T-cell (primary cell): ENCODE data around the gene LY6G6F. TPM values are rescaled to one million over a fixed set of nuclear protein-coding genes. Genes with fewer than 3 reads are reported as not detected.
"Not testable (repeated sequence)": the region's sequence is repeated elsewhere in the genome, so short reads cannot be mapped to it uniquely, and the experiment has no call there.

Experiments used
- ATAC-seq, 4 experiments: fragments of 200-7000 bp in 3 of 4; fragments of 150-1000 bp in 1 of 4; cut with Tn5 transposase; replicated peaks in 1 of 4; 1 replicate in 3 of 4; 2 replicates in 1 of 4; pipeline ENCODE4 v1.10.0; 2021; ENCODE audit warnings: moderate library complexity in 3 of 4, mild to moderate bottlenecking in 2 of 4, moderate number of reproducible peaks in 1 of 4
- CTCF ChIA-PET, 2 donors: fragments of 300-600 bp; sonication (Branson Sonifier 250); formaldehyde crosslinking; loops; one replicate each; lab custom pipeline; 2022; ENCODE audit warnings: antibody characterized with exemption in 2 of 2; lab: Charles Lee
- POLR2A ChIA-PET, 2 donors: fragments of 300-600 bp; sonication (Branson Sonifier 250); formaldehyde crosslinking; loops; one replicate each; lab custom pipeline; 2022; ENCODE audit warnings: antibody characterized with exemption in 2 of 2; lab: Charles Lee
- DNase-seq, 35 experiments: peaks; one replicate each; pipeline versions ENCODE4 v3.0.0 to v3.0.0-alpha.2; 2013 to 2023
- H3K27ac ChIP-seq: one replicate; pipeline ENCODE4 v1.5.1; 2013; ENCODE audit warnings: low read length
- H3K27me3 ChIP-seq, 2 experiments: replicated peaks in 1 of 2; 1 replicate in 1 of 2; 2 replicates in 1 of 2; pipeline versions ENCODE4 v1.6.1 to v1.7.0; 2013; ENCODE audit warnings: low read length in 1 of 2, mixed read lengths in 1 of 2; ENCODE audit not compliant: control insufficient read depth in 2 of 2, insufficient read depth in 2 of 2; ENCODE audit errors: extremely low read depth in 1 of 2
- H3K36me3 ChIP-seq, 2 donors: 1 replicate in 1 of 2; 2 replicates in 1 of 2; pipeline versions ENCODE4 v1.6.1 to v1.7.0; 2013; ENCODE audit warnings: low read length in 1 of 2; ENCODE audit not compliant: control insufficient read depth in 2 of 2, insufficient read depth in 1 of 2; ENCODE audit errors: extremely low read depth in 1 of 2
- H3K4me1 ChIP-seq, 2 experiments: 1 replicate in 1 of 2; 2 replicates in 1 of 2; pipeline versions ENCODE4 v1.6.1 to v1.7.0; 2013; ENCODE audit warnings: low read length in 2 of 2, mixed read lengths in 1 of 2; ENCODE audit not compliant: insufficient read depth in 2 of 2, control insufficient read depth in 1 of 2; ENCODE audit errors: extremely low read depth in 1 of 2
- H3K4me3 ChIP-seq, 2 donors: 1 replicate in 1 of 2; 2 replicates in 1 of 2; pipeline versions ENCODE4 v1.5.1 to v1.7.0; 2013; ENCODE audit warnings: mild to moderate bottlenecking in 2 of 2, low read length in 1 of 2, moderate library complexity in 1 of 2; ENCODE audit not compliant: control insufficient read depth in 1 of 2; ENCODE audit errors: extremely low read depth in 1 of 2
- H3K9me3 ChIP-seq: 2 replicates; pipeline ENCODE4 v1.7.0; 2013
- H3K27ac Mint-ChIP-seq, 2 donors: one replicate each; pipeline ENCODE4 v1.8.0; 2020 to 2021; ENCODE audit warnings: mild to moderate bottlenecking in 2 of 2, mixed read lengths in 2 of 2
- H3K27me3 Mint-ChIP-seq, 2 donors: one replicate each; pipeline ENCODE4 v1.8.0; 2021 to 2022; ENCODE audit warnings: mixed read lengths in 2 of 2
- H3K36me3 Mint-ChIP-seq: one replicate; pipeline ENCODE4 v1.8.0; 2021; ENCODE audit warnings: mixed read lengths
- H3K4me1 Mint-ChIP-seq, 3 donors: one replicate each; pipeline ENCODE4 v1.8.0; 2020 to 2022; ENCODE audit warnings: mixed read lengths in 3 of 3, mild to moderate bottlenecking in 1 of 3
- H3K4me3 Mint-ChIP-seq, 3 donors: one replicate each; pipeline ENCODE4 v1.8.0; 2020 to 2022; ENCODE audit warnings: mild to moderate bottlenecking in 3 of 3, mixed read lengths in 3 of 3, moderate library complexity in 3 of 3
- H3K9me3 Mint-ChIP-seq, 3 donors: one replicate each; pipeline ENCODE4 v1.8.0; 2020 to 2022; ENCODE audit warnings: mixed read lengths in 3 of 3
- WGBS: methylation state at CpG from one replicate; pipeline ENCODE4 v1.1.5; 2013; ENCODE audit warnings: missing lambda C conversion rate; ENCODE audit not compliant: insufficient coverage; 5-methylcytosine and 5-hydroxymethylcytosine counted together
- total RNA-seq, 35 experiments: library from RNA in 6 of 35; stranded (reverse) in 6 of 35; fragments of 120-200 nt in 1 of 35; gene quantifications; one replicate each; pipeline versions ENCODE4 v1.2.1 to v1.2.4 and lab custom pipeline; 2013 to 2026

The LY6G6F gene
- total RNA-seq, 5 donors from 2014 or later (not counting 1 experiment from before 2014, with no cell fraction given), result not detected

- Histone ChIP-seq H3K4me1 (peaks cover 2 to 21% of the 10 kb centered on the region in 2 experiments), H3K36me3 (no peaks in the 10 kb centered on the region), H3K9me3 (no peaks in the 10 kb centered on the region), H3K27me3 (peaks cover 0 to 19% of the 10 kb centered on the region in 2 experiments), H3K4me3 (no peak overlapping the region), H3K27ac (no peak overlapping the region)
- Mint-ChIP-seq H3K27me3 (no peaks in the 10 kb centered on the region), H3K27ac (no peak overlapping the region), H3K4me1 (peaks cover 24 to 28% (median 26%) of the 10 kb centered on the region in 3 donors), H3K4me3 (no peak overlapping the region), H3K9me3 (no peaks in the 10 kb centered on the region), H3K36me3 (no peaks in the 10 kb centered on the region)
- DNase-seq, result no peak
- CTCF ChIA-PET, result no interaction called here
- POLR2A ChIA-PET, result no interaction called here
- WGBS, result 81% methylated on average over 3 of the region's 10 CpGs
- no peak for ATAC-seq
Measured at GRCh38 chr6:31707701-31708100, 1.0 kb downstream of the LY6G6F start.

GRCh38 chr6:31708224-31708623 is 1.6 kb downstream of the LY6G6F start:
- ChIA-PET POLR2A (interaction anchor here in 1 of 2 donors (0.6 kb wide), 1 partner anchor 123 kb away, joined by 3 read pairs; no protein-coding TSS in a partner anchor), CTCF (interaction anchor here in 1 of 2 donors (0.6 kb wide), 1 partner anchor 123 kb away, joined by 3 read pairs; no protein-coding TSS in a partner anchor)
- H3K4me1 Mint-ChIP-seq, result peaks cover 21 to 26% (median 24%) of the 10 kb centered on the region in 3 donors
- no peaks in the 10 kb centered on the region for H3K9me3 Mint-ChIP-seq
- no peaks in the 10 kb centered on the region for H3K36me3 ChIP-seq
- peaks cover 0 to 21% of the 10 kb centered on the region in 2 experiments for H3K27me3 ChIP-seq
- WGBS, result no CpG with 5 or more reads among the region's 3 CpGs
- no peaks in the 10 kb centered on the region for H3K27me3 Mint-ChIP-seq
- DNase-seq, result no peak
- H3K27ac Mint-ChIP-seq, result no peak overlapping the region
- H3K4me3 ChIP-seq, result no peak overlapping the region
- no peak overlapping the region for H3K4me3 Mint-ChIP-seq
- no peak for ATAC-seq
- H3K27ac ChIP-seq, result no peak overlapping the region
- no peaks in the 10 kb centered on the region for H3K9me3 ChIP-seq
- peaks cover 5 to 21% of the 10 kb centered on the region in 2 experiments for H3K4me1 ChIP-seq
- no peaks in the 10 kb centered on the region for H3K36me3 Mint-ChIP-seq

GRCh38 chr6:31709157-31709556 is 2.5 kb downstream of the LY6G6F start:
- H3K9me3 ChIP-seq, H3K27me3 Mint-ChIP-seq, H3K27ac ChIP-seq, H3K9me3 Mint-ChIP-seq, H3K4me3 Mint-ChIP-seq, DNase-seq, H3K36me3 ChIP-seq, H3K36me3 Mint-ChIP-seq, ATAC-seq, H3K27ac Mint-ChIP-seq, H3K4me3 ChIP-seq: not testable (repeated sequence)
- ChIA-PET CTCF (interaction anchor here in 1 of 2 donors (0.7 to 0.8 kb wide), 2 partner anchors 17 to 148 kb away, joined by 4 to 5 read pairs; no protein-coding TSS in a partner anchor), POLR2A (interaction anchor here in 1 of 2 donors (0.7 kb wide), 2 partner anchors 56 to 570 kb away, joined by 4 to 6 read pairs; no protein-coding TSS in a partner anchor)
- peaks cover 17 to 22% (median 21%) of the 10 kb centered on the region in 3 donors for H3K4me1 Mint-ChIP-seq
- Histone ChIP-seq H3K4me1 (peaks cover 10 to 17% of the 10 kb centered on the region in 2 experiments), H3K27me3 (peaks cover 0 to 23% of the 10 kb centered on the region in 2 experiments)
- 96% methylated on average over 10 of the region's 11 CpGs for WGBS

GRCh38 chr6:31710523-31711219 is 4.0 kb downstream of the LY6G6F start:
- 81% methylated on average over 4 of the region's 5 CpGs for WGBS
- H3K27me3 ChIP-seq, result peaks cover 0 to 26% of the 10 kb centered on the region in 2 experiments
- CTCF ChIA-PET, result no interaction called here
- H3K4me1 ChIP-seq, result peaks cover 12 to 18% of the 10 kb centered on the region in 2 experiments
- no peak overlapping the region for H3K27ac ChIP-seq
- Mint-ChIP-seq H3K4me1 (peaks cover 17 to 25% (median 24%) of the 10 kb centered on the region in 3 donors), H3K27me3 (no peaks in the 10 kb centered on the region), H3K27ac (no peak overlapping the region), H3K36me3 (no peaks in the 10 kb centered on the region), H3K9me3 (no peaks in the 10 kb centered on the region), H3K4me3 (peak overlapping the region in 1 of 3 donors; percentile 10)
- POLR2A ChIA-PET, result no interaction called here
- DNase-seq (no peak), ATAC-seq (no peak)
- H3K4me3 ChIP-seq, result no peak overlapping the region
- H3K36me3 ChIP-seq, result no peaks in the 10 kb centered on the region
- no peaks in the 10 kb centered on the region for H3K9me3 ChIP-seq

- H3K9me3 ChIP-seq, result no peaks in the 10 kb centered on the region
- H3K4me3 ChIP-seq, result no peak overlapping the region
- H3K36me3 Mint-ChIP-seq, result no peaks in the 10 kb centered on the region
- H3K9me3 Mint-ChIP-seq, result no peaks in the 10 kb centered on the region
- H3K27me3 ChIP-seq, result peaks cover 0 to 26% of the 10 kb centered on the region in 2 experiments
- WGBS, result 5% methylated on average over 4 of the region's 8 CpGs
- H3K27ac ChIP-seq, result no peak overlapping the region
- ATAC-seq, result peak in 1 of 4 experiments; percentile 42
- peaks cover 17 to 25% (median 24%) of the 10 kb centered on the region in 3 donors for H3K4me1 Mint-ChIP-seq
- no peak for DNase-seq
- H3K36me3 ChIP-seq, result no peaks in the 10 kb centered on the region
- ChIA-PET POLR2A (no interaction called here), CTCF (no interaction called here)
- H3K4me3 Mint-ChIP-seq, result no peak overlapping the region
- H3K27ac Mint-ChIP-seq, result peak overlapping the region in 1 of 2 donors; percentile 44
- H3K4me1 ChIP-seq, result peaks cover 12 to 18% of the 10 kb centered on the region in 2 experiments
- H3K27me3 Mint-ChIP-seq, result no peaks in the 10 kb centered on the region
Measured at GRCh38 chr6:31711233-31711632, 4.6 kb downstream of the LY6G6F start.

- POLR2A ChIA-PET, result interaction anchor here in 1 of 2 donors (0.7 kb wide), 1 partner anchor 63 kb away, joined by 3 read pairs; no protein-coding TSS in a partner anchor
- no peaks in the 10 kb centered on the region for H3K36me3 ChIP-seq
- H3K4me1 Mint-ChIP-seq, result peaks cover 17 to 25% (median 24%) of the 10 kb centered on the region in 3 donors
Measured at GRCh38 chr6:31712296-31712695, 5.6 kb downstream of the LY6G6F start.

More at GRCh38 chr6:31712296-31712695, 5.6 kb downstream of the LY6G6F start:
- 72% methylated on average over 7 of the region's 8 CpGs for WGBS
- Mint-ChIP-seq H3K36me3 (no peaks in the 10 kb centered on the region), H3K27ac (no peak overlapping the region), H3K9me3 (no peaks in the 10 kb centered on the region), H3K4me3 (no peak overlapping the region), H3K27me3 (no peaks in the 10 kb centered on the region)
- CTCF ChIA-PET, result no interaction called here
- H3K4me3 ChIP-seq, result no peak overlapping the region
- peak in 3 of 4 experiments; percentile 51 to 64 (median 63) for ATAC-seq
- peak in 4 of 35 experiments; percentile 22 to 36 (median 24) for DNase-seq
- H3K4me1 ChIP-seq, result peaks cover 12 to 18% of the 10 kb centered on the region in 2 experiments
- H3K9me3 ChIP-seq, result no peaks in the 10 kb centered on the region
- H3K27ac ChIP-seq, result no peak overlapping the region
- H3K27me3 ChIP-seq, result peaks cover 0 to 25% of the 10 kb centered on the region in 2 experiments
